Measurements from ENCODE around the gene MTHFD2L.

DNA sequence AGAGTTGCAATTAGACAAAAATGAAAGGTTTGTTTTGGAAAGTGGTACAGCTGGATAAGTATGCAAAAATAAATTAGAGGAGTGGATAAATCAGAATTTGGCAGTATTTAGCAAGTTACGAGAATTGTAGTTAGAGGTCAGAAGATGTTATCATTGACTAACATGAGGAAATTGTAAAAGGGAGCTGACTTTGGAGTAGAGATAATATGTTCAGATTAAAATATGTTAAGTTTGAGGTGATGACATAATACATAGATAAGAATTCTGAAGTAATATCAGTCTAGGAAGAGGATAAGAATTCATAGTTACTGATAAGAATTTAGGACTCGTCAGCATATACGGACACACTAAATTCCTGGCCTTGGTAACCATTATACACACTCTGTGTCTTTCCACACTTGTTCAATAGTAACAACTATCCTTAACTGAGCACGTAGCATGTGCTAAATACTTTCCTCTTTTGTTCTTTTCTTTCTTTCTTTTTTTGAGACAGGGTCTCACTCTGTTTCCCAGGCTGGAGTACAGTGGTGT, 146.2 kb downstream of the MTHFD2L start:
- no peak for TF ChIP-seq POLR2A (IDR thresholded peaks at IDR 0.05)
- TF ChIP-seq, protein P1, sequence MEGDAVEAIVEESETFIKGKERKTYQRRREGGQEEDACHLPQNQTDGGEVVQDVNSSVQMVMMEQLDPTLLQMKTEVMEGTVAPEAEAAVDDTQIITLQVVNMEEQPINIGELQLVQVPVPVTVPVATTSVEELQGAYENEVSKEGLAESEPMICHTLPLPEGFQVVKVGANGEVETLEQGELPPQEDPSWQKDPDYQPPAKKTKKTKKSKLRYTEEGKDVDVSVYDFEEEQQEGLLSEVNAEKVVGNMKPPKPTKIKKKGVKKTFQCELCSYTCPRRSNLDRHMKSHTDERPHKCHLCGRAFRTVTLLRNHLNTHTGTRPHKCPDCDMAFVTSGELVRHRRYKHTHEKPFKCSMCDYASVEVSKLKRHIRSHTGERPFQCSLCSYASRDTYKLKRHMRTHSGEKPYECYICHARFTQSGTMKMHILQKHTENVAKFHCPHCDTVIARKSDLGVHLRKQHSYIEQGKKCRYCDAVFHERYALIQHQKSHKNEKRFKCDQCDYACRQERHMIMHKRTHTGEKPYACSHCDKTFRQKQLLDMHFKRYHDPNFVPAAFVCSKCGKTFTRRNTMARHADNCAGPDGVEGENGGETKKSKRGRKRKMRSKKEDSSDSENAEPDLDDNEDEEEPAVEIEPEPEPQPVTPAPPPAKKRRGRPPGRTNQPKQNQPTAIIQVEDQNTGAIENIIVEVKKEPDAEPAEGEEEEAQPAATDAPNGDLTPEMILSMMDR (IDR thresholded peaks at IDR 0.05) = no peak
